GM15510 (cell line): ENCODE results near the gene ING2.

Source experiments
- POLR2A ChIP-seq: IDR thresholded peaks from 3 replicates; pipeline ENCODE4 v1.6.1; 2011; ENCODE audit warnings: borderline replicate concordance; ENCODE audit not compliant: insufficient read length; ENCODE audit errors: extremely low read depth

Gene ING2

GRCh38 chr4:183504930-183505610 lies at the start of gene ING2:
ING2 (plus strand) TSS chr4:183505058; CDS start chr4:183505196, 138 bp downstream.
- peak; percentile 10 for TF ChIP-seq POLR2A

- TF ChIP-seq POLR2A, result no peak
Measured at GRCh38 chr4:183455431-183456195, 49.2 kb upstream of the ING2 start.

- no peak for TF ChIP-seq POLR2A
Measured at GRCh38 chr4:183458005-183458404, 46.9 kb upstream of the ING2 start.

GRCh38 chr4:183467246-183467645 lies 37.6 kb upstream of the ING2 start:
- no peak for TF ChIP-seq POLR2A

- TF ChIP-seq POLR2A, result no peak
Measured at GRCh38 chr4:183468210-183469095, 36.4 kb upstream of the ING2 start.

- no peak for TF ChIP-seq POLR2A
Measured at GRCh38 chr4:183469285-183469684, 35.6 kb upstream of the ING2 start.

GRCh38 chr4:183469936-183470335 lies 34.9 kb upstream of the ING2 start:
- TF ChIP-seq POLR2A, result no peak

- no peak for TF ChIP-seq POLR2A
Measured at GRCh38 chr4:183470821-183471220, 34.0 kb upstream of the ING2 start.

- TF ChIP-seq POLR2A, result no peak
Measured at GRCh38 chr4:183471946-183472708, 32.7 kb upstream of the ING2 start.

- no peak for TF ChIP-seq POLR2A
Measured at GRCh38 chr4:183478123-183478522, 26.7 kb upstream of the ING2 start.

- no peak for TF ChIP-seq POLR2A
Measured at GRCh38 chr4:183478926-183479325, 25.9 kb upstream of the ING2 start.

- no peak for TF ChIP-seq POLR2A
Measured at GRCh38 chr4:183483997-183484396, 20.9 kb upstream of the ING2 start.

GRCh38 chr4:183485411-183486160 lies 19.3 kb upstream of the ING2 start:
- no peak for TF ChIP-seq POLR2A

GRCh38 chr4:183492791-183493222 lies 12.1 kb upstream of the ING2 start:
- no peak for TF ChIP-seq POLR2A

GRCh38 chr4:183493246-183493645 lies 11.6 kb upstream of the ING2 start:
- TF ChIP-seq POLR2A, result no peak

- TF ChIP-seq POLR2A, result no peak
Measured at GRCh38 chr4:183495184-183495583, 9.7 kb upstream of the ING2 start.
